ENCODE data around the gene RHOT2. TPM values are rescaled to one million over a fixed set of nuclear protein-coding genes. Genes with fewer than 3 reads are reported as not detected.
"Not testable (repeated sequence)": the region's sequence is repeated elsewhere in the genome, so short reads cannot be mapped to it uniquely, and the experiment has no call there.

RHOT2 gene
- total RNA-seq, 1 donor from 2014 or later = 68.0 TPM

- no peak for TF ChIP-seq CTCF (IDR thresholded peaks at IDR 0.05; ENCODE audit: insufficient read depth, low read length, poor library complexity, severe bottlenecking)
- DNase-seq (ENCODE audit: low read depth) = no peak
- Histone ChIP-seq H3K27me3 (ENCODE audit: control insufficient read depth, insufficient read depth, low read length) (peaks cover 18% of the 10 kb centered on the region), H3K36me3 (ENCODE audit: control insufficient read depth, insufficient read depth, low read length) (no peaks in the 10 kb centered on the region), H3K4me3 (ENCODE audit: low read depth, low read length) (peak overlapping the region; percentile 71)
Measured at GRCh38 chr16:689175-689897, 21.4 kb downstream of the RHOT2 start.

- H3K27me3 ChIP-seq (ENCODE audit: control insufficient read depth, insufficient read depth, low read length) = peaks cover 36% of the 10 kb centered on the region
- not testable (repeated sequence) for DNase-seq (ENCODE audit: low read depth); H3K36me3 ChIP-seq (ENCODE audit: control insufficient read depth, insufficient read depth, low read length); H3K4me3 ChIP-seq (ENCODE audit: low read depth, low read length)
Measured at GRCh38 chr16:691242-691641, 23.3 kb downstream of the RHOT2 start.

- no peaks in the 10 kb centered on the region for H3K36me3 ChIP-seq (ENCODE audit: control insufficient read depth, insufficient read depth, low read length)
- peaks cover 39% of the 10 kb centered on the region for H3K27me3 ChIP-seq (ENCODE audit: control insufficient read depth, insufficient read depth, low read length)
- no peak for TF ChIP-seq CTCF (IDR thresholded peaks at IDR 0.05; ENCODE audit: insufficient read depth, low read length, poor library complexity, severe bottlenecking)
- DNase-seq (ENCODE audit: low read depth) = no peak
- no peak overlapping the region for H3K4me3 ChIP-seq (ENCODE audit: low read depth, low read length)
Measured at GRCh38 chr16:692356-693108, 24.6 kb downstream of the RHOT2 start.

DNA sequence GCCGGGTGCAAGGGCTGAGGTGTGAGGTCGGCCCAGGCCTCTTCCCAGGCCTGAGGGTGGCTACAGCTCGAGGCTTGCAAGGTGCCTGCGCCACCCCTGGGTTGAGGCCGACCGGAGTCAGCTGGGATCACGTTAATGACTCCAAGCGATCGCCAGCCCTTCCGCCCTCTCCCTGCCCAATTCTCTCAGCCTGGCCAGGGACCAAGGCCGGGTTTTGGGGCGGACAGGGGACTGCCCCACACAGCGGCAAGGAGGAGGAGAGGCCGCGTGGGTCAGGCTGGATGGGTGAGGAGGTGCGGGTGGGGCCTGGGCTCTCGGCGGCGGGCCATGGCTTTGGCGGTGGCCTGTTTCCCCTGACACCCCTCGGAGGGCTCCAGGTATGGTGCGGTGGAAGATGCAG, 25.4 kb downstream of the RHOT2 start:
- TF ChIP-seq CTCF (IDR thresholded peaks at IDR 0.05; ENCODE audit: insufficient read depth, low read length, poor library complexity, severe bottlenecking) = no peak
- DNase-seq (ENCODE audit: low read depth) = no peak
- H3K36me3 ChIP-seq (ENCODE audit: control insufficient read depth, insufficient read depth, low read length) = no peaks in the 10 kb centered on the region
- peaks cover 41% of the 10 kb centered on the region for H3K27me3 ChIP-seq (ENCODE audit: control insufficient read depth, insufficient read depth, low read length)
- no peak overlapping the region for H3K4me3 ChIP-seq (ENCODE audit: low read depth, low read length)

- Histone ChIP-seq H3K4me3 (ENCODE audit: low read depth, low read length) (no peak overlapping the region), H3K27me3 (ENCODE audit: control insufficient read depth, insufficient read depth, low read length) (peaks cover 42% of the 10 kb centered on the region), H3K36me3 (ENCODE audit: control insufficient read depth, insufficient read depth, low read length) (no peaks in the 10 kb centered on the region)
- TF ChIP-seq CTCF (IDR thresholded peaks at IDR 0.05; ENCODE audit: insufficient read depth, low read length, poor library complexity, severe bottlenecking) = no peak
- no peak for DNase-seq (ENCODE audit: low read depth)
Measured at GRCh38 chr16:693766-694165, 25.8 kb downstream of the RHOT2 start.

DNA sequence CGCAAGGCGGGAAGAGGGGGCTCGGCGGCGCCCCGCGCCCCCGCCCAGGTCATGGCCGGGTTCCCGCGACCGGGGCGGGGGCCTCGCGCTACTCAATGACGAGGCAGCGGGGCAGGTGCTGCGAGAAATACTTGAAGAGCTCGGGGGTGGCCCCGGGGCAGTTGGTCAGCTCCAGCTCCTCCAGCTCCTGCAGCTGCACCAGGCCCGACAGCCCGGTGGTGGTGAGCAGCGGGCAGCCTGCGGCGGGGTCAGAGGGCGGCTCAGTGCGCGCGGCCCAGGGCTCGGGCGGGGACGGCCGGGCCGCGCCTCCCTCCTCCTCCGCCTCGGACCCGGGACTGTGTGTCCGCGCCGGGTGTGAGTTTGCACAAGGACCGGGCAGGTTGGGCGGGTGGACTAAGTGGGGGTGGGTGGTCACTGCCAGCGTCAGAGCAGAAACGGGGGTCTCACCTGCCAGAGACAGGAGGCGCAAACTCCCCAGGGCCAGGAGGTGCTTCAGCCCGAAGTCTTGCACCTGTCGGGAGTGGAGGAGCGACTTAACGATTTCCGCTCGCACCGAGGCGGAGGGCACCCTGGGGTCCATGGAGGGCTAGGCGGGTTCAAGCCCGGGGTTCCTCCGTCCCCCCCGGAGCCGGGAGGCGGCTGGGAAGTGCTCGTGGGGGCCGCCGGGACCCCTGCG, 26.4 kb downstream of the RHOT2 start:
- H3K27me3 ChIP-seq (ENCODE audit: control insufficient read depth, insufficient read depth, low read length) = peaks cover 47% of the 10 kb centered on the region
- no peak overlapping the region for H3K4me3 ChIP-seq (ENCODE audit: low read depth, low read length)
- no peak for TF ChIP-seq CTCF (IDR thresholded peaks at IDR 0.05; ENCODE audit: insufficient read depth, low read length, poor library complexity, severe bottlenecking)
- DNase-seq (ENCODE audit: low read depth) = no peak
- H3K36me3 ChIP-seq (ENCODE audit: control insufficient read depth, insufficient read depth, low read length) = no peaks in the 10 kb centered on the region

Data from kidney epithelial cell (primary cell).